Fibroblast of the conjunctiva (primary cell): ENCODE results near the gene MTHFD2L.
A peak's percentile ranks its signal among the peaks of the same experiment; 100 is the strongest.
"Not testable (repeated sequence)": the region's sequence is repeated elsewhere in the genome, so short reads cannot be mapped to it uniquely, and the experiment has no call there.

Source experiments
- DNase-seq: peaks from one replicate; pipeline ENCODE4 v3.0.0-alpha.2; 2010; ENCODE audit warnings: low read depth

MTHFD2L gene

DNA sequence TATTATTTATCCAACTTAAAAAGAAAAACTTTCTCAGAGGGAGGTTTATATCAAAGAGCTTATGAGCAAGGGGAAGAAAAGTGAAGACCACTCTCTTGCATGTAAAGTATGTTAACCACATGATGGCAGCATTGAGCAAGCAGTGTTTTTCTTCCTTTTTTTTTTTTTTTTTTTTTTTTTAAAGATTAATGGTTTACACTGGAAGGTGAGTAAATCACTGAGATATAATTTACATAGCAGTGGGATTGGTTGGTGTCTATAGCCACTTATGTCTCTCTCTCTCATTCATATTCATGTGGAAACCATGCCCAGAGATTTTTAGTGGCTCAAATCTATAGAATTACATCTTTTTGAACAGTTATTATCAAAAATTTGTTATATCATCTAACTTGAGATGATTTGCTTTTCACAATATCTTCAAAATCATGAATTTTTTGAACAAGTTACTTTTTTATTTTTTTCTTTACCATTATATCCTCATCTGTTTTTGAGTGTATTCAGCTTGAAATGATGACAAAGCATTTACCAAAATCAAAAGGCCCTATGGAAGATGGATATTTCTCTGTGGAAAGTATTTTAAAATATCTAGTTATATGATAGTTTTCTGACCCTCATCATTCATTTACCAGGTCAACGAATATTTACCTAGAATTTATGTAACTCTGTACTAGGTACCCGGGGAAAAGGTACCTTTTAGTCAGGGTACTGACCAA is 31.6 kb downstream of the MTHFD2L start:
- DNase-seq: peak; percentile 57

DNA sequence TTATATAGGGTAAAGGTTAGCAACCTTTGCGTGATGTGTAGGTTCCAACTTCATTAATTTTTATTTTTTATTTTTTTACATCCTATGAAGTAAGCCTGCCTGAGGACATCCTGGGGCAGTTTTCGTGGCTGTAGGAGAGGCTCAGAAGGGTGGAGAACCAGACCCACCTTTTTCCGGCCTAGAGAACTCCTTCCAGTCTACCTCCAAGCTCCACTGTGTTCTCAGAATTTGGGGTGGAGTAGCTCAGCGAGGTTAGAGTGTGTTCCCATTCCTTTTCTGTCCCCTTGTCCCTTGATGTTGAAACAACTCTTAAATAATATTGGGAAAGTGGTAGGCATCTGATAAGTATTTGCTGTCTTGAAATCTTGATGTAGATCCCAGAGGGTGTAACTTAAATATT is 32.4 kb downstream of the MTHFD2L start:
- DNase-seq: no peak

DNA sequence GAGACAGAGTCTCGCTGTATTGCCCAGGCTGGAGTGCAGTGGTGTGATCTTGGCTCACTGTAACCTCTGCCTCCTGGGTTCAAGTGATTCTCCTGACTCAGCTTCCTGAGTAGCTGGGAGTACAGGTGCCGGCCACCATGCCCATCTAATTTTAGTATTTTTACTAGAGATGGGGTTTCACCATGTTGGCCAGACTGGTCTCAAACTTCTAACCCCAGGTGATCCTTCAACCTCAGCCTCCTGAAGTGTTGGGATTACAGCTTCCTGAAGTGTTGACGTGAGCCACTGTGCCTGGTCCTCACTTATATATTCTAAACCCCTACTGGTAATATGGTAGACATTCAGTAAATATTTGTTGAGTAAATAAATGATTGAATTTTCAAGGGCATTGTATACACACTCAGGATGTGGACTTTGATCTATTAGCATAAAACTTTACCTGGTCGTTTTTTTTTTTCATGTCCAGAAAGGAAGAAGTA is 33.0 kb downstream of the MTHFD2L start:
- DNase-seq: no peak

DNA sequence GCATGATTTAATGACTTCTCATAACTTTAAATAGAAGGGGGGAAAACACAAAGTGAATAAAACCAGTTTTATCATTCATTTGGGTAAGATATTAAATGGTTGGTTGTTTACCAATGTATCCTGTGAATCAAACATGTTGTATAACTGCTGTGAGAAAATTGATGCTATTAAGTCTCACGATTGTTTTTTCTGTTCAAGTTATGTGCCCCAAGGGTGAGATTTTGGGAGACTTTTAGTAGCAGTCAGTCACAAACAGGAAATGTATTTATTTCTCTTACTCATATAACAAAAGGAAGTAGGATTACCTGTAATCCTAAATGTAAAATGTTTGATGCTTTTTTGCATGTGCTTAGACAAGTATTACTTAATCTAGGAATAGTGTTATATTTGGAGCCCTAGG is 39.2 kb downstream of the MTHFD2L start:
- no peak for DNase-seq

DNA sequence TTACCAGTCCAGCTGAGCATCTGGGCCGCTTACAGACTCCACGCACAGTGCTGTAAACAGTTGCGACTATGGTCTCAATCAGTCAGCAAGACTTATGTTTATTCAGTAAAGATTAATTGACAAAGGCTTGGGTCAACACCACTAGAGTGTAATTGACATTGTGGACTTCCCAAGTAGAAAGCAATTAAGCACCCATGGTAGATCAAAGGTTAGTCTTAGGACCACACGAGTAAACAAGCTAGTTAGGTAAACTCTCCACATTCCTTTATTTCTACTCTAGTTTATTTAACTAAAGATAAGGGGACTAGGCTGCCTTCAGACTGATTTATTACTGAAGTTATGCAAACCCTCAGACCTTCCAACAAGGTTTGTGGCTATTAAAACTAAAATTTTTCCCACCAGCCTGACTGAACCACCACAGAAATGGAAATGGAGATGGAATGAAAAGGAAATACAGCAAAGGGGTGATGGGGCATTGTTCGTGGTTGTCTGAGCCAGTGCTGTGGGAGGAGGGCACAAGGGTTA is 44.2 kb downstream of the MTHFD2L start:
- no peak for DNase-seq

DNA sequence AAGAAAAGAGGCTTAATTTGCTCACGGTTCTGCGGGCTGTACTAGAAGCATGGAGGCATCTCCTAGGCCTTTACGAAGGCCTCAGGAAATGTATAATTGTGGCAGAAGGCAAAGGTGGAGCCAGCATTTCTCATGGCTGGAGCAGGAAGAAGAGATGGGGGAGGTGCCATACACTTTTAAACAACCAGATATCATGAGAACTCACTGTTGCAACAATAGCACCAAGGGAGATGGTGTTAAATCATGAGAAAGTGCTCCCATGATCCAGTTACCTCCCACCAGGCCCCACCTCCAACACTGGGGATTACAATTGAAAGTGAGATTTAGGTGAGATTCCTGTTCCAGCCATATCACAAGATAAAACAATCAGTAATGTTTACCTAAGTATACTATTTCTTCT is 45.5 kb downstream of the MTHFD2L start:
- no peak for DNase-seq

DNA sequence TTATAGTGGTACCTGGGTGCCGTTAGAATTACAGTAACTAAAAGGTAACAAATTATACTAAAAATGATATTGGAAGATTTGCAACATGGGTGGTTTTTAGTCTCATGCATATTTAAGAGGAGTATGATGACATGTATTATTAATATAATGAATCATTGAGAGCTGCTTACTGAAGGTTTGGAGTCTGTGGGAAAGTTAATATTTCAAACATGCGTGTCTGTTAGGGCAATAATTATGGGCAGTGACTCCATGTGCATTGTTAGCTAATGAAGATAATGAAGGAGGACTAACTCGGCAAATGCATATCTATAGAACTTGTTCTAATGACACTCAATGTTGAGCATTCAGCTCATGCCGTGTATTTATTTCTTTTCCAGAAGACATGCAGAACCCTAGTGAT is 47.1 kb downstream of the MTHFD2L start:
- DNase-seq: no peak

DNA sequence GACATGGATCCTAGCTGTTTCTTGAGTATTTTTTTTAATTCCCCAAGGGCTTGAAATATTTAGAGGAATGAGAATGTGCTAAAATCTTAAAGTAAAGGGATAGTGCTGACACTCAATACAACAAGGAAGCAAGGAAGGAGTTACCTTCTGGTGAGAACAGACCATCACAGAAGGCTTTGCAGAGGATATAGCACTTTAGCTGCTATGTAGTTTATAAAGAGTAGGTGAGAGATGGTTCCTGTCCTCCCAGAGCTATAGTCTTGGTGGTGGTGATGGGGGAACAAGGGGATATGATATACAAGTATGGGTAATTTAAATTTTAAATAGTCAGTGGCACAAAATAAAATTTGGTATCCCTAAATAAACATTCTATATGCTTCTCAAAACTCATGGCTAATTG is 47.6 kb downstream of the MTHFD2L start:
- DNase-seq: no peak

DNA sequence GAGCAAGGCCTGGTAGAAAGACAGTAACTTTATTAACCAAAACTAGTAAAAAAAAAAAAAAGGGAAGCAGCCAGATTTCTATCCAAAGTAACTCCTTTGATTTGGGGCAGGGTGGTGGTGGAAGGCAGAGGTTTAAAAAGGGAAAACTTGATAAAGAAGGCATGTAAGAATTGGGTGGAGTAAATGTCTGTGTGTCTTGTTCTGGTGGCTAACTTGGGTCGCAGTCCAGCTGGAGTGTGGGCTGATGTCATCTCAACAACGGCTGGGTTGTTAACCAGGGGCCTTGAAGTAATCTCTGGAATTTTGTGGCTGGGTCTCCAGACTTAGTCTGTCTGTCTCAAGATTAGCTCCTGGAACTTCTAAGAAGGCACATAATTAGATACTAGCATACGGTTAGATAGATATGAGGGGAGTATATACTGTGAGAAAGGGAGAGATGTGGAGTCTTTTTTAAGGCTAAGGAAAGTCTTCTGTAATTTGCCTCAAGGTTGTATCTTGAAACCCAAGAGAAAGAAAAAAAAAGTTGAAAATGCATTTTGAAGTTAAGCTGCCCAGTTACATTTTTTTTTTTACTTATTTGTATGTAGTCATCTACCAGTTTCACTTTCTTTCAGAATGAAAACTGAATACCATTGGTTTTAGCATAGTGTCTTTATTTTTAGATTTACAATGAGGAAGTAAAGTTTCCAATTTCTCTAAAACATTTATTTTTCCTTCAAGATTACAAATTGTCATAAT is 48.3 kb downstream of the MTHFD2L start:
- DNase-seq: no peak

DNA sequence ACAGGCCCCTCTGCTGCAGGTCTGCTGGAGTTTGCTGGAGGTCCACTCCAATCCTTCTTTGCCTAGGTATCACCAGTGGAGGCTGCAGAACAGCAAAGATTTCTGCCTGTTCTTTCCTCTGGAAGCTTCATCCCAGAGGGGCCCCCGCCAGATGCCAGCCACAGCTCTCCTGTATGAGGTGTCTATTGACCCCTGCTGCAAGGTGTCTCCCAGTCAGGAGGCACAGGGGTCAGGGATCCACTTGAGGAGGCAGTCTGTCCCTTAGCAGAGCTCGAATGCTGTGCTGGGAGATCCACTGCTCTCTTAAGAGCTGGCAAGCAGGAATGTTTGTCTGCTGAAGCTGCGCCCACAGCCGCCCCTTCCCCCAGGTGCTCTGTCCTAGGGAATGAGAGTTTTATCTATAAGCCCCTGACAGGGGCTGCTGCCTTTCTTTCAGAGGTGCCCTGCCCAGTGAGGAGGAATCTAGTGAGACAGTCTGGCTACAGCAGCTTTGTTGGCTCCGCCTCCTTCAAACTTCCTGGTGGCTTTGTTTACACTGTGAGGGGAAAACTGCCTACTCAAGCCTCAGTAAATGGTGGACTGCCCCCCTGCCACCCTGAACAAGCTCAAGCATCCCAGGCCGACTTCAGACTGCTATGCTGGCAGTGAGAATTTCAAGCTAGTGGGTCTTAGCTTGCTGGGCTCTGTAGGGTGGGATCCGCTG is 56.7 kb downstream of the MTHFD2L start:
- not testable (repeated sequence) for DNase-seq

DNA sequence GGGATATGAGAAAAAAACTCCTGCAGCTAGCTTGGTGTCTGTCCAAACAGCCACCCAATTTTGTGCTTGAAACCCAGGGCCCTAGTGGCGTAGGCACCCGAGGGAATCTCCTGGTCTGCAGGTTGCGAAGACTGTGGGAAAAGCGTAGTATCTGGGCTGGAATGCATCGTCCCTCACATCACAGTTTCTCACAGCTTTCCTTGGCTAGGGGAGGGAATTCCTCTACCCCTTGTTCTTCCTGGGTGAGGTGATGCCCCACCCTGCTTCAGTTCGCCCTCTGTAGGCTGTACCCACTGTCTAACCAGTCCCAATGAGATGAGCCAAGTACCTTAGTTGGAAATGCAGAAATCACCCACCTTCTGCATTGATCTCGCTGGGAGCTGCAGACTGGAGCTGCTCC is 57.3 kb downstream of the MTHFD2L start:
- DNase-seq: not testable (repeated sequence)

DNA sequence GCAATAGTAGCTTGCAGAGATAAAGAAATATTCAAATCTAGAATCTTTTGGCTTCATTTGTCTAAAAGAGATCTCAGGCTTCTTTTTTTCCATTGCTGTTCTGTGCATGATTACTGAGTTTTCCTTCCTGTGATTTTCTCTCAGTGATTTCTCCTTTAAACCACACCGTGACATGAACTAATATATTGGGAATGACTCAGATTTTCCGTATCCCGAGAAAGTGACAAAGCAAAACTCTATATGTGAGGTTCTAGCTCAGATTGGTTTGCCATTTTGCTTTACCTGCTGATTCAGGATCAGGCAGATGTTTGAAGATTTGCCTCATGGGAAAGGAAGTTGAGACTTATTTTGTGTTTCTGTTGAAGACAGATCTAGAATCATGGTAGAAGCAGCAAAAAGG is 59.4 kb downstream of the MTHFD2L start:
- no peak for DNase-seq

DNA sequence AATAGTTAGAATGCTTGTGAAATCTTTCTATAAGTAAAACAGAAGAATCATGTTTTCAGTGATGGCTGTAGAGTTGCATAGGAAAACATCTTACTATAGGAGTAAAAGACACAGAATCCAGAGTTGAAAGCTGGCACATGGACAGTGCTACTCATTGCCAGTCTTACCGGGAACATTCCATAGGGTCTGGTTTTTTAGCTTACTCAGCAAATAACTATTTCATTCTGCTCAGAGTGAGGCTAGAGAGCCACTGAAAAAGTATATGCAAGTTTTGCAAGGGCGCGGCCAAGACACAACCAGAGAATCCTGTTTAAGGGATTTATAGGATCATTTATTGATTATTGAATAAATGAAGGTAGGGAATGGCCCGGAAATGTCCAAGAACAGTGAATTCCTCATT is 60.3 kb downstream of the MTHFD2L start:
- no peak for DNase-seq

DNA sequence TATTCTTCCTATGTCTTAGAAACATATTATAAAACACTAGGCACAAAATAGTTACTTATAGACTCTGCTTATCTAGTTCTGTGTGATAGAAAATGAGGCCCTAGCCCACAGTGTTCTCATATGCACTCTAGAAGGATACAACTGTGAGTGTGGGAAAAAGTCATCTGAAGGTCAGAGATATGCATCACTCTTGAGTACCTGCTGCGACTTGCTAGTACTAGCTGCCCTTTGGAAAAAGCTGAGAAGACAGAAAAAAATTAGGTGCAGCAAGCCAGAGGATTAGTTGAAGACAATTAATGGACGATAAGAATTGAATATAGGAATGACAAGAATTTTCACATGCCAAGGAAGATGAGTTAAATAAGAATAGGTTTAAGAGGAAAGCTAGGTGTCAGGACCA is 61.3 kb downstream of the MTHFD2L start:
- no peak for DNase-seq

DNA sequence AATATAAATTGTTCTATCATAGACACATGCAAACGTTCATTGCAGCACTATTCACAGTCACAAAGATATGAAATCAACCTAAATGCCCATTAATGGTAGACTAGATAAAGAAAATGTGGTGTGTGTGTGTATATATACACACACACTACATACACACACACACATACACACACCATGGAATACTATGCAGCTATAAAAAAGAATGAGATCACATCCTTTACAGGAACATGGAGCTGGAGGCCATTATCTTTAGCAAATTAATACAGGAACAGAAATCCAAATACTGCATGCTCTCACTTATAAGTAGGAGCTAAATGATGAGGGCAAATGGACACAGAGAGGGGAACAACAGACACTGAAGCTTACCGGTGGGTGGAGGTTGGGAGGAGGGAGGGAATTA is 65.2 kb downstream of the MTHFD2L start:
- no peak for DNase-seq

DNA sequence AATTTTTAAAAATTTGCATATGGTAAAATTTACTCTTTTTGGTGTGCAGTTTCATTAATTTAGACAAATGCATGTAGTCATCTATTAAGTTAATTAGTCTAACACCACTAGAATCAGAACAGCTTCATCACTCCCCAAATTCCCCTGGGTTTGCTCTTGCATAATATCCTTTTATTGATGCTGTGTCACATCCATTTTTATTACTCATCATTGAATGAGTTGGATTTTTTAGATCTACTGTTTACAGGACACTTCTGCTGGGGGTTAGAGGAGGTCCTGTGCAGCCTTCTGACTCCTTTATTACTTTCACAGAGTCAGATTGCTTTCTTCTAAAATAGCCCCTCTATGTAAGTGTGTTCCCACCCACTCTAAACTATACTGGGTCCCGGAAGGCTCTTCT is 65.9 kb downstream of the MTHFD2L start:
- DNase-seq: peak; percentile 17

DNA sequence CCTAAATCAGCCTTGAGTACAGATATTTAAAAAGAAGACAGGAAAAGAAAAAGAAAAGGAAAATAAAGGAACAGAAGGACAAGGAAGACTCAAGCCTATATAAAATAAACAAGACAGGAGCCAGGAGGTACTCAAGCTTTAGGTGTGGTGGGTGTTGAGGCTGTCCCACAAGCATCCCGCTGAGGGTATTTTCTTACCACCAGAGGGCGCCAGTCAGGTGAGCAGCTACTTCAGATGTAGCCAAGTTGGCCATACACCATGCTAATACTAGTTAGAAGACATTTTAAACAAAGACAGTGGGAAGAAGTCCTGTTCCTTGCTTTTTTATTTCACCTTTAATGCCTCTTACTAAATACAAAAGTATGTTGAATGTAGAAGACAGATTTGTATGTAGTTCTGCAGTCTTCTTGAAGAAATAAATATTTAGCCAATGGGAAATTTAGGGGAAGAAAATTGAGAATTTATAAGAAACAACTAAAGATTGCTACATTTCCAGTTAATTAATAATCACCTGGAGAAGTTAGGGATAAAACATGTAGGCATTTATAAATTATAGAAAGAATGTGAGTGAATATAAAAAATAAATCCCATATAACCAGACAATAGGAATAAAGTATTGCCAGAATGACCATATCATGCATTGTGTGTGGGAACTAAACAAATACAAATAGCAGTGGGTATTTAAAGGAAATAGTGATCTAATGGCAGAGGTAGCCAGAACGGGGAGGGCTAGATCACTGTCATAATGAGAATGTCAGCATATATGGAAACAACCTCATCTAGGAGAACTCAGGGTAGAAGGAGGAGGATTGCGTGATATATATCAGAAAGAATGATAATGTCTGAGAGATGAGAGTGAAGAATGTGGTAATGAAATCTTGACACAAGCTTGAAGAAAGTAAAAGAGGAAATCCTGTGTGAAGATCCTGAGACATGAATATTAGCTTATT is 71.0 kb downstream of the MTHFD2L start:
- DNase-seq: peak; percentile 64

DNA sequence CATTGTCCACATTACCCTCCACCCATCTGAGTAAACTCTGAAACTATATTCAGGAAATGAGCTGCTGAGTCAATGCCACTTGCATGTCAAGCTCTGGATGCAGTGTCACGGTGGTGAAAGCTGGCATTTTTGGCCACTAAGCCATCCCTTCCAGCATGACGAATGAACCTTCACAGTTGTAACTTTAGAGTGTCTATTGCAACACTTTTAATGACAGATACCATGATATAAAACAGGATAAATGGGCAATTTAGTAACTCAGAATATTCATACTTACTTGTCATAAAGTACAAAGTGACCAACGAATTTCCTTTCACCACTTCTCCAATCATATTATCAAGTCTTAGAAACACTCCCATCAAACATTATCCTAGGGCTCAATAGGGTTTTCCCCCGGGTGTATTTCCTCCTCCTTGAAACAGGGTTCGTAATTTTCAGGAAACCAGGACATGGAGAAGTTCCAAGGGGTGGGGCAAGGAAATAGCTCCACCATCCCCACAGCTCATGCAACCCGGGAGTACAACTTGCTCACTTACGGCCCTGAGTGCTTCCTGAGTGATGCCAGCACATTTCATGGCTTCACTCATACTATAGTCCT is 73.1 kb downstream of the MTHFD2L start:
- DNase-seq: no peak

DNA sequence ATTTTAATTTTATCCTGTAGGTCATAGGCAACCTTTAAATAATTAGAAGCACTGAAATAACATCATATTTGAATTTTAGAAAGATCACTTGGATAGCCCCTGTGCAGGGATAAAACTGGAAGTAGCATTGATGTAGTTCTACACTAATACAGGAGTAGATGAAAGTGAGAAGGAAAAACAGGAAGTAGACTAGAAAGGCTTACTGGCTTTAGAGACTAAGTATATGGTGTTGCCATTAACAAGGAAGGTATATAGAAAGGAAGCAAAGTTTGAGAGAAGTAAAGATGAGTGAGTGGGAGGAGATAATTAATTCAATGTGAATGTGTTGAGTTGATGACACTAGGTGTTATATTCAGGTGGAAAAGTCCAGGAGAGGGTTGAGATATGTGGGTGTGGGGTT is 77.2 kb downstream of the MTHFD2L start:
- DNase-seq: no peak

DNA sequence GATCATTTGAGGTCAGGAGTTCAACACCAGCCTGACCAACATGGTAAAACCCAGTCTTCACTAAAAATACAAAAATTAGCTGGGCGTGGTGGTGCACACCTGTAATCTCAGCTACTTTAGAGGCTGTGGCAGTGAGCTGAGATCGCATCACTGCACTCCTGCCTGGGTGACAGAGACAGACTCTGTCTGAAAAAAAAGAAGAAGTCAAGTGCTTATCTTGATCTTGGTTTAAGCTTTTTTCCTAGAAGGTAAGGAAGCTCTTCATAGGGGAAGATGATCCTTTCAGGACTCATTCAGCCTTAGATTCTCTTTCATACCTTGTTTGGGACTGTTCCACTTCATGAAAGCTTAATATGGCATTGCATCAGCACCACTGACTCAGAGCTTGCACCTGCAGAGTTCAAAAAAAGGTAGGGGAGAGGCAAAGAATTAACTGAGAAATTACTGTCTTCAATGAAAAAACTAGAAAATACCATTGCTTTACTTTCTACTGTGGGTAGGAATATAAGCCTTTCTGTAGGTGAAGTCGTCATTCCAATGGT is 79.6 kb downstream of the MTHFD2L start:
- no peak for DNase-seq

DNA sequence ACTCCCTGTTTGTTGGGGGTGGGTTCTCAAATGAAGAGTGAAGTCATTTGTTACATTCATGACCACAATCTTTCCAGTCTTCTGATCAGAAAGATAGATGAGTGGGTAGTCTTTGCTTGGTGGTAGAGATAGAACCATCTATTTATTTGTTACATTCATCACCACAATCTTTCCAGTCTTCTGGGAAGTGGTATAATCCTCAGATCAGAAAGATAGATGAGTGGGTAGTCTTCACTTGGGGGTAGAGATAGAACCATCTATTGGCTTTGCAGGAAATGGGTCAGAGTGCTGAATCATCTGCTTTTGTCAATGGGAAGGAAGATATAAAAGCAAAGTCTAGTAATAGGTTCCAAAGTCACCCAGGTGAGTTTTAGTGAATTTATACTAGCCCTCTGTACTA is 86.1 kb downstream of the MTHFD2L start:
- DNase-seq: no peak
